ENCODE data around the gene KRT82. TPM values are rescaled to one million over a fixed set of nuclear protein-coding genes. Genes with fewer than 3 reads are reported as not detected.

KRT82 gene
- total and polyA plus RNA-seq, 2 of the 8 experiments (the other 6 are each of a cell fraction or from before 2014, with no cell fraction given): not detected

GRCh38 chr12:52344111-52344510 is 62.0 kb downstream of the KRT82 start:
- 90% methylated on average over 12 of the region's 12 CpGs; no CpG with 5 or more reads in 1 of the 2 experiments for WGBS, 2 experiments (ENCODE audit: extremely low coverage in 1 of 2, insufficient coverage in 1 of 2, insufficient read length in 1 of 2, insufficient replicate concordance in 2 of 2, low coverage in 1 of 2, low lambda C conversion rate in 2 of 2, missing lambda C conversion rate in 1 of 2)
- H3K36me3 ChIP-seq (ENCODE audit: control insufficient read depth in 2 of 4, insufficient read depth in 4 of 4, low read length in 3 of 4): no peaks in the 10 kb centered on the region
- no peaks in the 10 kb centered on the region for H3K4me1 ChIP-seq (replicated peaks in 1 of 4; ENCODE audit: control insufficient read depth in 3 of 4, insufficient read depth in 4 of 4, low read length in 3 of 4)
- DNase-seq (ENCODE audit: low read depth in 1 of 2, low spot score in 2 of 2) (no peak), FAIRE-seq (no peak)
- ChIA-PET CTCF (ENCODE audit: partially characterized antibody) (interaction anchor here (0.7 to 10.9 kb wide), 13 partner anchors 9 to 540 kb away, joined by 3 to 126 read pairs (median 4); no protein-coding TSS in a partner anchor), POLR2A (ENCODE audit: partially characterized antibody) (no interaction called here)
- no peak overlapping the region for H2BK12ac ChIP-seq (ENCODE audit: low read depth, low read length)
- H3K27me3 ChIP-seq (replicated peaks in 1 of 4; ENCODE audit: control insufficient read depth in 3 of 4, extremely low read depth in 1 of 4, insufficient read depth in 3 of 4, low read length in 3 of 4): no peaks in the 10 kb centered on the region
- no peak overlapping the region for H4K8ac ChIP-seq (ENCODE audit: extremely low read depth, insufficient read depth, low read length)
- H3K9me3 ChIP-seq (ENCODE audit: insufficient read depth in 2 of 2, low read depth in 1 of 2, low read length in 1 of 2): no peaks in the 10 kb centered on the region
- no peak overlapping the region for H2BK120ac ChIP-seq (replicated peaks; ENCODE audit: low read depth, low read length)
- no peak overlapping the region for H2BK20ac ChIP-seq (ENCODE audit: low read length)
- no peaks in the 10 kb centered on the region for H3K79me2 ChIP-seq (ENCODE audit: control insufficient read depth in 1 of 2, insufficient read depth in 2 of 2, low read length in 2 of 2)
- no peak overlapping the region for H4K5ac ChIP-seq (ENCODE audit: insufficient read length, low read depth, low read length)
- no peak overlapping the region for H3K4me3 ChIP-seq (ENCODE audit: extremely low read depth in 1 of 4, insufficient read depth in 2 of 4, low read depth in 3 of 4, low read length in 4 of 4)
- H3K4me2 ChIP-seq (ENCODE audit: insufficient read depth in 1 of 2, low read depth in 2 of 2, low read length in 2 of 2): no peak overlapping the region
- H3K23ac ChIP-seq (ENCODE audit: insufficient read length): no peak overlapping the region
- no peak overlapping the region for H3K56ac ChIP-seq (replicated peaks; ENCODE audit: insufficient read length, low read depth, low read length)
- H4K20me1 ChIP-seq (replicated peaks in 1 of 2; ENCODE audit: control insufficient read depth in 1 of 2, insufficient read depth in 2 of 2, low read length in 2 of 2): no peaks in the 10 kb centered on the region
- no peak overlapping the region for H2BK5ac ChIP-seq (ENCODE audit: low read depth, low read length)
- H2AK5ac ChIP-seq (ENCODE audit: low read depth, low read length): no peak overlapping the region
- H2AFZ ChIP-seq (ENCODE audit: low read length): no peak overlapping the region
- no peak overlapping the region for H4K91ac ChIP-seq (replicated peaks; ENCODE audit: insufficient read length, low read length)
- no peak overlapping the region for H3K18ac ChIP-seq (ENCODE audit: extremely low read depth, low read length)
- no peak overlapping the region for H3K27ac ChIP-seq (ENCODE audit: low read depth, low read length)
- no peaks in the 10 kb centered on the region for H3K79me1 ChIP-seq (ENCODE audit: low read depth, low read length)
- H3K4ac ChIP-seq (replicated peaks; ENCODE audit: insufficient read length, low read depth, low read length): no peak overlapping the region
- no peaks in the 10 kb centered on the region for H3K23me2 ChIP-seq (ENCODE audit: low read depth, low read length)
- no peak overlapping the region for H2BK15ac ChIP-seq (ENCODE audit: low read length)
- H3K14ac ChIP-seq (ENCODE audit: insufficient read length): no peak overlapping the region
- no peak overlapping the region for H3K9ac ChIP-seq (replicated peaks in 1 of 4; ENCODE audit: extremely low read depth in 1 of 4, low read depth in 3 of 4, low read length in 3 of 4)
- TF ChIP-seq BCL11A (IDR thresholded peaks at IDR 0.05; ENCODE audit: low read depth in 2 of 2, low read length in 2 of 2): no peak
- no peak for TF ChIP-seq GTF2F1 (IDR thresholded peaks at IDR 0.05; ENCODE audit: borderline replicate concordance, low read depth, low read length)
- TF ChIP-seq PHF8 (conservative IDR thresholded peaks at IDR 0.05; ENCODE audit: low read depth, low read length): no peak
- TF ChIP-seq SIN3A (conservative IDR thresholded peaks at IDR 0.05 in 1 of 2, IDR thresholded peaks at IDR 0.05 in 1 of 2; ENCODE audit: low read depth in 1 of 2, low read length in 2 of 2): no peak
- TF ChIP-seq SP4 (IDR thresholded peaks at IDR 0.05; ENCODE audit: low read length): no peak
- no peak for TF ChIP-seq EGR1 (IDR thresholded peaks at IDR 0.05; ENCODE audit: borderline replicate concordance, low read depth, low read length)
- TF ChIP-seq KDM5A (IDR thresholded peaks at IDR 0.05; ENCODE audit: low read length): no peak
- no peak for TF ChIP-seq KDM4A (IDR thresholded peaks at IDR 0.05; ENCODE audit: low read depth, low read length, severe bottlenecking)
- TF ChIP-seq ATF2 (IDR thresholded peaks at IDR 0.05; ENCODE audit: low read length): no peak
- no peak for TF ChIP-seq ASH2L (IDR thresholded peaks at IDR 0.05; ENCODE audit: low read length)
- no peak for TF ChIP-seq GABPA (IDR thresholded peaks at IDR 0.05; ENCODE audit: borderline replicate concordance, insufficient read depth, low read length)
- TF ChIP-seq HDAC2 (IDR thresholded peaks at IDR 0.05; ENCODE audit: borderline replicate concordance in 1 of 2, low read depth in 2 of 2, low read length in 2 of 2): no peak
- no peak for TF ChIP-seq TEAD4 (IDR thresholded peaks at IDR 0.05; ENCODE audit: low read depth, low read length)
